WTC11 (cell line): Measurements from ENCODE around the gene GPR152. TPM values are rescaled to one million over a fixed set of nuclear protein-coding genes. Genes with fewer than 3 reads are reported as not detected.

ENCODE experiments used
- AFF4 ChIP-seq: sonication (generic); formaldehyde crosslinking; IDR thresholded peaks from 2 replicates; pipeline ENCODE4 v1.8.1; 2023; ENCODE audit warnings: mild to moderate bottlenecking, missing genetic modification reagents, borderline replicate concordance
- ESRRA ChIP-seq: sonication (generic); formaldehyde crosslinking; IDR thresholded peaks from 2 replicates; pipeline ENCODE4 v1.8.1; 2022; ENCODE audit warnings: mild to moderate bottlenecking, missing genetic modification reagents, borderline replicate concordance
- JUN ChIP-seq: sonication (generic); formaldehyde crosslinking; IDR thresholded peaks from 2 replicates; pipeline ENCODE4 v1.8.0; 2023; ENCODE audit warnings: mild to moderate bottlenecking, missing genetic modification reagents
- ZNF138 ChIP-seq: sonication (generic); formaldehyde crosslinking; conservative IDR thresholded peaks from 2 replicates; pipeline ENCODE4 v1.8.1; 2022; ENCODE audit warnings: mild to moderate bottlenecking, moderate library complexity, missing genetic modification reagents
- ZNF512 ChIP-seq: sonication (generic); formaldehyde crosslinking; IDR thresholded peaks from 2 replicates; pipeline ENCODE4 v1.8.1; 2022; ENCODE audit warnings: missing genetic modification reagents, borderline replicate concordance
- total RNA-seq: library from RNA; stranded (reverse); gene quantifications from 3 replicates; pipeline ENCODE4 v1.2.3, GENCODE V29; 2021
- TF ChIP-seq, protein P1 (sequence below): fragments of 250-450 bp; sonication (Bioruptor Pico); IDR thresholded peaks from 2 replicates; pipeline ENCODE4 v1.9.0; 2021; ENCODE audit warnings: mild to moderate bottlenecking, borderline replicate concordance
- TF ChIP-seq, protein P2 (sequence below): fragments of 250-450 bp; sonication (Bioruptor Pico); IDR thresholded peaks from 2 replicates; pipeline ENCODE4 v1.9.0; 2021; ENCODE audit warnings: mild to moderate bottlenecking
- TF ChIP-seq, protein P3 (sequence below): sonication (generic); formaldehyde crosslinking; IDR thresholded peaks from 2 replicates; pipeline ENCODE4 v1.8.0; 2022; ENCODE audit warnings: mild to moderate bottlenecking, missing genetic modification reagents
- TF ChIP-seq, protein P4 (sequence below): sonication (generic); formaldehyde crosslinking; IDR thresholded peaks from 2 replicates; pipeline ENCODE4 v1.8.0; 2023; ENCODE audit warnings: missing genetic modification reagents, mild to moderate bottlenecking, borderline replicate concordance

The GPR152 gene
- total RNA-seq, 1 experiment from 2014 or later = not detected

DNA sequence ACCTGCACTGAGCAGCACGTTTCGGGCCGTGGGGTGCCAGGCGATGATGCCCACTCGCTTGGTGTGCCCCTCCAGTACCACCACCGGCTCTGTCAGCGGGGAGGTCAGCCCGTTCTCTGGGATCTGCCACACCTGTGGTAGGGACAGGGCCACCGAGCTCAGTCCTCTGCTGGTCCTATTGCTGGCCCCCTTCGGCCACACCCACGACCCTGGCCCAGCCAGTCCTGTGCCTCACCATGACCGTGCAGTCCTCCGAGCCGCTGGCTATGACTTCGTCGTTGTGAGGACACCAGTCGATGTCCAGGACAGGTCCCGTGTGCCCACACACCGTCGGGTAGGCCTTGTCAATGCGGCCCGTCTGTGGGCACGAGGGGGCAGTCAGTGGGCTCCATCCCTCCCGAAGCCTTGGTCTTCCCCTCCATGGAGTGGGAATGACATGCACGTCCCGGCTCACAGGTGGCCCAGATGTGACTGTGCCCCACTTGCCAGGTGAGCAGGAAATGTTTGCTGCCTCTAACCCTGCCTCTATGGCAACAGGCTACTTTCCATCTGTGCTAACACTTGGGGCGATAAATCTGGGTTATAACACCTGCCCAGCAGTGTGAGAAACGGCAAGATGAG, 10.7 kb downstream of the GPR152 start (continued):
- TF ChIP-seq, protein P1, sequence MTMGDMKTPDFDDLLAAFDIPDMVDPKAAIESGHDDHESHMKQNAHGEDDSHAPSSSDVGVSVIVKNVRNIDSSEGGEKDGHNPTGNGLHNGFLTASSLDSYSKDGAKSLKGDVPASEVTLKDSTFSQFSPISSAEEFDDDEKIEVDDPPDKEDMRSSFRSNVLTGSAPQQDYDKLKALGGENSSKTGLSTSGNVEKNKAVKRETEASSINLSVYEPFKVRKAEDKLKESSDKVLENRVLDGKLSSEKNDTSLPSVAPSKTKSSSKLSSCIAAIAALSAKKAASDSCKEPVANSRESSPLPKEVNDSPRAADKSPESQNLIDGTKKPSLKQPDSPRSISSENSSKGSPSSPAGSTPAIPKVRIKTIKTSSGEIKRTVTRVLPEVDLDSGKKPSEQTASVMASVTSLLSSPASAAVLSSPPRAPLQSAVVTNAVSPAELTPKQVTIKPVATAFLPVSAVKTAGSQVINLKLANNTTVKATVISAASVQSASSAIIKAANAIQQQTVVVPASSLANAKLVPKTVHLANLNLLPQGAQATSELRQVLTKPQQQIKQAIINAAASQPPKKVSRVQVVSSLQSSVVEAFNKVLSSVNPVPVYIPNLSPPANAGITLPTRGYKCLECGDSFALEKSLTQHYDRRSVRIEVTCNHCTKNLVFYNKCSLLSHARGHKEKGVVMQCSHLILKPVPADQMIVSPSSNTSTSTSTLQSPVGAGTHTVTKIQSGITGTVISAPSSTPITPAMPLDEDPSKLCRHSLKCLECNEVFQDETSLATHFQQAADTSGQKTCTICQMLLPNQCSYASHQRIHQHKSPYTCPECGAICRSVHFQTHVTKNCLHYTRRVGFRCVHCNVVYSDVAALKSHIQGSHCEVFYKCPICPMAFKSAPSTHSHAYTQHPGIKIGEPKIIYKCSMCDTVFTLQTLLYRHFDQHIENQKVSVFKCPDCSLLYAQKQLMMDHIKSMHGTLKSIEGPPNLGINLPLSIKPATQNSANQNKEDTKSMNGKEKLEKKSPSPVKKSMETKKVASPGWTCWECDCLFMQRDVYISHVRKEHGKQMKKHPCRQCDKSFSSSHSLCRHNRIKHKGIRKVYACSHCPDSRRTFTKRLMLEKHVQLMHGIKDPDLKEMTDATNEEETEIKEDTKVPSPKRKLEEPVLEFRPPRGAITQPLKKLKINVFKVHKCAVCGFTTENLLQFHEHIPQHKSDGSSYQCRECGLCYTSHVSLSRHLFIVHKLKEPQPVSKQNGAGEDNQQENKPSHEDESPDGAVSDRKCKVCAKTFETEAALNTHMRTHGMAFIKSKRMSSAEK (CRISPR knock-in tag) = no peak
- TF ChIP-seq AFF4 (CRISPR knock-in tag) (no peak), ZNF512 (CRISPR knock-in tag) (no peak), JUN (CRISPR knock-in tag) (no peak), ZNF138 (no peak), ESRRA (CRISPR knock-in tag) (no peak)
- TF ChIP-seq, protein P2, sequence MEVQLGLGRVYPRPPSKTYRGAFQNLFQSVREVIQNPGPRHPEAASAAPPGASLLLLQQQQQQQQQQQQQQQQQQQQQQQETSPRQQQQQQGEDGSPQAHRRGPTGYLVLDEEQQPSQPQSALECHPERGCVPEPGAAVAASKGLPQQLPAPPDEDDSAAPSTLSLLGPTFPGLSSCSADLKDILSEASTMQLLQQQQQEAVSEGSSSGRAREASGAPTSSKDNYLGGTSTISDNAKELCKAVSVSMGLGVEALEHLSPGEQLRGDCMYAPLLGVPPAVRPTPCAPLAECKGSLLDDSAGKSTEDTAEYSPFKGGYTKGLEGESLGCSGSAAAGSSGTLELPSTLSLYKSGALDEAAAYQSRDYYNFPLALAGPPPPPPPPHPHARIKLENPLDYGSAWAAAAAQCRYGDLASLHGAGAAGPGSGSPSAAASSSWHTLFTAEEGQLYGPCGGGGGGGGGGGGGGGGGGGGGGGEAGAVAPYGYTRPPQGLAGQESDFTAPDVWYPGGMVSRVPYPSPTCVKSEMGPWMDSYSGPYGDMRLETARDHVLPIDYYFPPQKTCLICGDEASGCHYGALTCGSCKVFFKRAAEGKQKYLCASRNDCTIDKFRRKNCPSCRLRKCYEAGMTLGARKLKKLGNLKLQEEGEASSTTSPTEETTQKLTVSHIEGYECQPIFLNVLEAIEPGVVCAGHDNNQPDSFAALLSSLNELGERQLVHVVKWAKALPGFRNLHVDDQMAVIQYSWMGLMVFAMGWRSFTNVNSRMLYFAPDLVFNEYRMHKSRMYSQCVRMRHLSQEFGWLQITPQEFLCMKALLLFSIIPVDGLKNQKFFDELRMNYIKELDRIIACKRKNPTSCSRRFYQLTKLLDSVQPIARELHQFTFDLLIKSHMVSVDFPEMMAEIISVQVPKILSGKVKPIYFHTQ = no peak
- TF ChIP-seq, protein P3, sequence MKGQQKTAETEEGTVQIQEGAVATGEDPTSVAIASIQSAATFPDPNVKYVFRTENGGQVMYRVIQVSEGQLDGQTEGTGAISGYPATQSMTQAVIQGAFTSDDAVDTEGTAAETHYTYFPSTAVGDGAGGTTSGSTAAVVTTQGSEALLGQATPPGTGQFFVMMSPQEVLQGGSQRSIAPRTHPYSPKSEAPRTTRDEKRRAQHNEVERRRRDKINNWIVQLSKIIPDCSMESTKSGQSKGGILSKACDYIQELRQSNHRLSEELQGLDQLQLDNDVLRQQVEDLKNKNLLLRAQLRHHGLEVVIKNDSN (CRISPR knock-in tag) = no peak
- TF ChIP-seq, protein P4, sequence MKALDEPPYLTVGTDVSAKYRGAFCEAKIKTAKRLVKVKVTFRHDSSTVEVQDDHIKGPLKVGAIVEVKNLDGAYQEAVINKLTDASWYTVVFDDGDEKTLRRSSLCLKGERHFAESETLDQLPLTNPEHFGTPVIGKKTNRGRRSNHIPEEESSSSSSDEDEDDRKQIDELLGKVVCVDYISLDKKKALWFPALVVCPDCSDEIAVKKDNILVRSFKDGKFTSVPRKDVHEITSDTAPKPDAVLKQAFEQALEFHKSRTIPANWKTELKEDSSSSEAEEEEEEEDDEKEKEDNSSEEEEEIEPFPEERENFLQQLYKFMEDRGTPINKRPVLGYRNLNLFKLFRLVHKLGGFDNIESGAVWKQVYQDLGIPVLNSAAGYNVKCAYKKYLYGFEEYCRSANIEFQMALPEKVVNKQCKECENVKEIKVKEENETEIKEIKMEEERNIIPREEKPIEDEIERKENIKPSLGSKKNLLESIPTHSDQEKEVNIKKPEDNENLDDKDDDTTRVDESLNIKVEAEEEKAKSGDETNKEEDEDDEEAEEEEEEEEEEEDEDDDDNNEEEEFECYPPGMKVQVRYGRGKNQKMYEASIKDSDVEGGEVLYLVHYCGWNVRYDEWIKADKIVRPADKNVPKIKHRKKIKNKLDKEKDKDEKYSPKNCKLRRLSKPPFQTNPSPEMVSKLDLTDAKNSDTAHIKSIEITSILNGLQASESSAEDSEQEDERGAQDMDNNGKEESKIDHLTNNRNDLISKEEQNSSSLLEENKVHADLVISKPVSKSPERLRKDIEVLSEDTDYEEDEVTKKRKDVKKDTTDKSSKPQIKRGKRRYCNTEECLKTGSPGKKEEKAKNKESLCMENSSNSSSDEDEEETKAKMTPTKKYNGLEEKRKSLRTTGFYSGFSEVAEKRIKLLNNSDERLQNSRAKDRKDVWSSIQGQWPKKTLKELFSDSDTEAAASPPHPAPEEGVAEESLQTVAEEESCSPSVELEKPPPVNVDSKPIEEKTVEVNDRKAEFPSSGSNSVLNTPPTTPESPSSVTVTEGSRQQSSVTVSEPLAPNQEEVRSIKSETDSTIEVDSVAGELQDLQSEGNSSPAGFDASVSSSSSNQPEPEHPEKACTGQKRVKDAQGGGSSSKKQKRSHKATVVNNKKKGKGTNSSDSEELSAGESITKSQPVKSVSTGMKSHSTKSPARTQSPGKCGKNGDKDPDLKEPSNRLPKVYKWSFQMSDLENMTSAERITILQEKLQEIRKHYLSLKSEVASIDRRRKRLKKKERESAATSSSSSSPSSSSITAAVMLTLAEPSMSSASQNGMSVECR (CRISPR knock-in tag) = no peak
